CD4-positive, alpha-beta T cell treated with Interleukin-1 beta for 1 hour (primary cell): Measurements from ENCODE around the gene HCK.
"Not testable (repeated sequence)": the region's sequence is repeated elsewhere in the genome, so short reads cannot be mapped to it uniquely, and the experiment has no call there.

ENCODE experiments used
- DNase-seq, 2 donors: peaks; one replicate each; pipeline ENCODE4 v3.0.0-alpha.2; 2020 to 2022

The HCK gene

DNA sequence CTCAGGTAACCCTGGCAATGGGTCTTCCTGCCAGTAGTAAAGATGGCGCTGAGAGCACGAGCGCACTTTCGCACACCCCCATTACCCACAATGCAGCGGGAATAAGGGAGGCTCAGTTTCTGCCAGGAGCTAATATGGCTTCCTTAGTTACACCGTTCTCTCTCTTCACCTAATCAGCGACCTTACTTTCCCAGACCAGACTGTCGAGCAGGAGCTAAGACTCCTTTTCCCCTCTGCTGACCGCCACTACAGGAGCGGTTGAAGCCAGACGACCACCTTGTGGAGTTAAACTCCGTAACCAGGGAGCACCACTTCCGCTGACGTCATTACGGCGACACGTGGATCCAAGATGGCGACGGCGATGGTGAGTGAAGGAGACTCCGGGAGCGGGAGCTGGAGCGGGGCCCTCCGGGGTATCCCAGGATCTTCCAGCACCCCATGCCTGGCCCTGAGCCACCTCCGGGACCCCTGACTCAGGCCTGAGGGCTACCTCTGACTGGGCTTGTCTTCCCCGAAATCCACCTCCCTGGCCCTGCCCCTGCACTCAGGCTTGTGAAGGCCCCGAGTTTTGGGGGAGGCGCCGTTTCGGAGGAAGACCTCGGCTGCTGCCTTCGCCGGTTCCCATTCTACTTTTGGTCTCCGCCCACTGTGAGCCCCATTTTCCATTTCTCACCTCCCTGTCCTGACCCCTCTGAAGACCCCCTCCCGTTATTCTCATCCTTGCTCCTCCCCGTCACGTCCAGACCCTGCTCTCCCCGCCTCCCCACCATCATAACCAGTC is 57.5 kb downstream of the HCK start, which contains the start of gene TM9SF4:
TM9SF4 (plus strand) TSS at position 323 of the 781 bp plus-strand sequence; CDS start at position 350, 27 bp downstream.
- peak; percentile 90 to 94 for DNase-seq

- DNase-seq = no peak
Measured at GRCh38 chr20:32110173-32110704, 58.2 kb downstream of the HCK start.

DNA sequence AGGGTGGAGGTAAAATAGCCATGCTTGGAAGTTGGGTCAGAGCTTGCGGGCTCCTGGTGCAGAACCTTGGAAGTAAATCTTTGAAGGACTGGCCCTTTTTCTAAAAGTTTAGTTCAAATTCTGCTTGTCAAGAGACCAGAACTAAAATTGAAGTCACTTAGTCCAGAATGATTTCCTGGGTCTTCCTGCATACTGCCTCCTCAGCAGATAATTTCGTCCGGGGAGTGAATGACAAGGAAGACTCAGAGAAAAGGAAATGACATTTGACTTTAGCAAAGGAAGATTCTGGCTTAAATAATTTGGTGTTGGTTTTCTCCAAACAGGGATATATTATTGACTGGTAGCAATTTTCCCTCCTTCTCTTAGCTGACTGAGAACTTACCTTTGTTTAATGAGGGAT is 58.7 kb downstream of the HCK start:
- no peak for DNase-seq

DNA sequence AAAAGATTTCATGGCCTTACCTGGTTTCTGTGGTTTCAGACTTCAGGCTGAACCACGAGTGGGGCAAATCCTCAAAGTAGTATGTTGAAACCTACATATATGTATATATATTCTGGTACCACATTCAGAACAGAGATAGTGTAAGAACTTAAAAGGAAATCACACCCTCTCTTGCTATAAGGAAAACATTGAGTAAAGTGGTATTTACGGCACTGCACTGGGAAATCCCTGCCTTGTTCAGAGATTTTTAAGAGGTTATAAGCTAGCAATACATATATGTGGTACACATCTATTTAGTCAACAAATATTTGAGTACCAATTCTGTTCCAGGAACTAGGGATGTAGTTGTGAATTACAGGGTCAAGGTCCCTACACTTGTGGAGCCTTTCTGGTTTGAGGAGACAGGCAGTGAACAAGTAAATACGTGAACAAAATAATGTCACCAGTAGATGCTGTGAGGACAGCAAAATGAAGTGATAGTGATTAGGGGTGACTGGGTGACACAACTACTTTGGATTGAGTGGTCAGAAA is 59.2 kb downstream of the HCK start:
- no peak for DNase-seq

DNA sequence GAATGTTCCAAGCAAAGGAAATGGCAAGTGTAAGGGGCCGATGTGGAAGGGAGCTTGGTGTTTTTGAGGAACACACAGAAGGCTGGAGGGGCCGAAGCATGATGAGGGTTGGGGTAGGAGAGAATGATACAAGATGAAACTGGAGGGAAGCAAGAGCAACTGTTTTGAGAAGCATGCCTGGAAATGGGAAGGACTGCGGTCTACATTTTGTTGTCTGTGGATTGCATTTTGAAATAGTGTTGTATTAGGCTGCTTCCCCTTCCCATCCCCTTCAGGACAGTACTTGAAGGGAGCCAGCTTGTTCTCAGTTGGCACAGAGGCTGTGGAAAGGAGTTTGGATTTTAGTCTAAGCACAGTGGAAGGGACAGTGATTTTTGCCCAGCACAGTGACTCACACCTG is 59.7 kb downstream of the HCK start:
- DNase-seq = no peak

- DNase-seq = peak; percentile 17 to 78
Measured at GRCh38 chr20:32112841-32113240, 60.8 kb downstream of the HCK start.

GRCh38 chr20:32113591-32114260 is 61.7 kb downstream of the HCK start:
- DNase-seq = no peak

DNA sequence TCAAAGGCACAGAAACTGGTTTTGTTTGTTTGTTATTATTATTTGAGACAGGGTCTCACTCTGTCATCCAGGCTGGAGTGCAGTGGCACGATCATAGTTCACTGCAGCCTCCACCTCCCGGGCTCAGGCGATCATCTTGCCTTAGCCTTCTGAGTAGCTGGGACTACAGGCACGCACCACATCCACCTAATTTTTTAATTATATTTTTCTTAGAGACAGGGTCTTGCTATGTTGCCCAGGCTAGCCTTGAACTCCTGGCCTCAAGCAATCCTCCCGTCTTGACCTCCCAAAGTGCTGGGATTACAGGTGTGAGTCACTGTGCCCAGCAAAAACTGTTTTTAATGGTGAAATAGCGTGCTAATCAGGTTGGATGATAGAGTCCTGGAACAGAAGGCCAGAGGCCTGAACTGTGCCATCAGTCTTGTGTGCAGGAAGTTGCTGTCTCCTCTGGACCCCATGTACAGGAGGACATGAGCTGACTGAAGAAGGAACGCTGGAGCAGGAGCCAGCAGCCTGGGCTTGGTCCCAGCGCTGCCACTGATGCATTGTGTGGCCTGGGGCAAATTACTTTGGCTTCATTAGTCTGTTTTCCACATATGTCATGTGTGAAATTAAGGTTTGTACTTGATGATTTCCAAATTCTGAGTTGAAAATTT is 62.4 kb downstream of the HCK start:
- DNase-seq = no peak

- no peak for DNase-seq
Measured at GRCh38 chr20:32115211-32115767, 63.2 kb downstream of the HCK start.

DNA sequence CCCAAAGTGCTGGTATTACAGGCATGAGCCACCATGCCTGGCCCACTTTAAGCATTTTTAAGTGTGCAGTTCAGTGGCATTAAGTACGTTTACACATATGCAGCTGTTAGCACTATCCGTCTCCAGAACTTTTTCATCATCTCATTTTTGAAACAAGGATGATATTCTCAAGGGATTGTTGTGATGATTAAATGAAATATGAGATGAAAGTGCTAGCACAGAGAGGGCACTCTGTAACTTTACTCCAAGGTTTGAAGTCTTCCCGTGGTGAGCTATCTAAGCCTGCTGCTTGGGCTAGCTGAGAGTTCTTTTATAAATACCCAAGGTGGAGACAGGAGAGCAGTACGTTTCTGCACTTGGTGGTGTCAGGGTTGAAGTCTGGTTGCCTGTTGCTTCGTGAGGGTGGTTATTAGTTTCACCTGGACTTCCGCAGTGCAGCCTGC is 64.1 kb downstream of the HCK start:
- no peak for DNase-seq

DNA sequence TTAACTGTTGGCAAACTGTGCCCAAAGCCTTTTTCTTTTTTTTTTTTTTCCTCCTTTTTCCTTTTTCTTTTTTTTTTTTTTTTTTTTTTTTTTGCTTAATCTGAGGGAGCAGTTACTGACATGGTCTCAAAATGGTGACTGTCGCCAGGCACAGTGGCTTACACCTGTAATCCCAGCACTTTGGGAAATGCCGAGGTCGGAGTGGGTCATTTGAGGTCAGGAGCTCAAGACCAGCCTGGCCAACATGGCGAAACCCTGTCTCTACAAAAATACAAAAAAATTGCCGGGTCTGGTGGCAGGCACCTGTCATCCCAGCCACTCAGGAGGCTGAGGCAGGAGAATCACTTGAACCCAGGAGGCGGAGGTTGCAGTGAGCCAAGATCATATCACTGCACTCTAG is 64.8 kb downstream of the HCK start:
- DNase-seq = not testable (repeated sequence)

DNA sequence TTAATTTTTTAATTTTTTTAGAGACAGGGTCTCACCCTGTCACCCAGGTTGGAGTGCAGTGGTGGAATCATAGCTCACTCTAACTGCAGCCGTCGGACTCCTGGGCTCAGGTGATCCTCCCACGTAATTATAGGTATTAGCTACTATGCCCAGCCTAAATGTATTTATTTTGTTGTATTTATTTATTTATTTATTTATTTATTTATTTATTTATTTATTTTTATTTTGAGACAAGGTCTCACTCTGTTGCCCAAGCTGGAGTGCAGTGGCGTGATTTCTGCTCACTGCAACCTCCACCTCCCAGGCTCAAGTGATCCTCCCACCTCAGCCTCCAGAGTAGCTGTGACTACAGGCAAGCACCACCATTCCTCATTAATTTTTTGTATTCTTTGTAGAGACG is 66.4 kb downstream of the HCK start:
- not testable (repeated sequence) for DNase-seq

DNA sequence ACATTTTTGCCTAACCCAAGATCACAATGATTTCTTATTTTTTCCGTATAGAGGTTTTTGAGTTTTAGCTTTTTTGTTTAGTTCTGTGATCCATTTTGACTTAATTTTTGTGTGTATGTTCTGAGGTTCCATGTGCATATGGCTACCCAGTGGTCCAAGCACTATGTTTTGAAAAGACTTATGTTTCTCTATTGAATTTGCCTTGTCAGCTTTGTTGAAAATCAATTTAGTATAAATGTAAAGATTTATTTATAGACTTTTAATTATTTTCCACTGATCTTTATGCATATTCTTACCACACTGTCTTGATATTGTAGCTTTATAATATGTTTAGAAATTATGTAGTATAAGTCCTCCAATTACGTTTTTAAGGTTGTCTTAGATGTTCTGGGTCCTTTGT is 67.7 kb downstream of the HCK start:
- DNase-seq = no peak

DNA sequence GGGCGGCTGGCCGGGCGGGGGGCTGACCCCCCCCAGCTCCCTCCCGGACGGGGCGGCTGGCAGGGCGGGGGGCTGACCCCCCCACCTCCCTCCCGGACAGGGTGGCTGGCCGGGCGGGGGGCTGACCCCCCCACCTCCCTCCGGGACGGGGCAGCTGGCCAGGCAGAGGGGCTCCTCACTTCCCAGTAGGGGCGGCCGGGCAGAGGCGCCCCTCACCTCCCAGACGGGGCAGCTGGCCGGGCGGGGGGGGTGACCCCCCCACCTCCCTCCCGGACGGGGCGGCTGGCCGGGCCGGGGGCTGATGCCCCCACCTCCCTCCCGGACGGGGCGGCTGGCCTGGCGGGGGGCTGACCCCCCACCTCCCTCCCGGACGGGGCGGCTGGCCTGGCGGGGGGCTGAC is 69.9 kb downstream of the HCK start:
- not testable (repeated sequence) for DNase-seq

DNA sequence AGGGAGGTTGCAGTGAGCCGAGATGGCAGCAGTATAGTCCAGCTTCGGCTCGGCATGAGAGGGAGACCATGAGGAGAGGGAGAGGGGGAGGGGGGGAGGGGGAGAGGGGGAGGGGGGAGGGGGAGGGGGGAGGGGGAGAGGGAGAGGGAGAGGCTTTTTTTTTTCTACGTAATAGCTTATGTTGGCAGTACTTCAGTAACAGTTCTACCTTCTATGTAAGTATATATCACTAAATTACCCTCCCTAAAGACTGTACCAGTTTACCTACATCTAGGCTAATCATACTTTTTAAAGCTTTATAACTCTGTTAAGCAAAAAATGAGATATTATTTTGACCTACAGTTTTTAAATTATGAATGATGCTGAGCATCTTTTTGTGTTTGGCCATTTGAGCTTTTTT is 71.0 kb downstream of the HCK start:
- DNase-seq = no peak

GRCh38 chr20:32124916-32125454 is 72.9 kb downstream of the HCK start:
- no peak for DNase-seq

DNA sequence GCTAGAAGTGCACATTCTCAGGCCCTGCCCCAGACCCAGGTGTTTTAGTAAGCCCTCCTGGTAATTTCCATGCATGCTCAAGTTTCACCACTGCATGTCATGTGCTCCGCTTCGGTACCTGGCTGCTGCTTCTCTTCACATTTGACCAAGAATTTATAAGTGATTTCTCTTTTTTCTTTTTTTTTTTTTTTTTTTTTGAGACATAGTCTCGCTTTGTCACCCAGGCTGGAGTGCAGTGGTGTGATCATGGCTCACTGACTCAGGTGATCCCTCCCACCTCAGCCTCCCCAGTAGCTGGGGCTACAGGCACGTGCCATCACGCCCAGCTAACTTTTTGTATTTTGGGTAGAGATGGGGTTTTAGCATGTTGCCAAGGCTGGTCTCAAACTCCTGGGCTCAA is 73.5 kb downstream of the HCK start:
- DNase-seq = no peak

DNA sequence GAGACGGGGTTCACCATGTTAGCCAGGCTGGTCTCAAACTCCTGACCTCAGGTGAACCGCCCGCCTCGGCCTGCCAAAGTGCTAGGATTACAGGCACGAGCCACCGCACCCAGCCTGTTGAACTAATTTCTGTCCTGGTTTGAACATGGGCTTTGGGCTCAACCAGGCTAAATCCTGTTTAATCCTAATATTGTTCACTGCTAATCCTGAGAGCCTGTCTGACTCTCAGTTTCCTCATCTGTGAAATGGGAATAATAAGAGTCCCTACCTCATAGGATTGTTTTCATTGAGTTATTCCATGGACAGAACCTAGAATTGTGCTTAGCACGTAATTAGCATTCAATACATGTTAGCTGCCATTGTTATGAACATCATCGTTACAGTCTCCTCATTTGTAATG is 74.9 kb downstream of the HCK start:
- no peak for DNase-seq

- no peak for DNase-seq
Measured at GRCh38 chr20:32127347-32127746, 75.3 kb downstream of the HCK start.

GRCh38 chr20:32128167-32128566 is 76.1 kb downstream of the HCK start:
- no peak for DNase-seq

GRCh38 chr20:32129863-32130262 is 77.8 kb downstream of the HCK start:
- DNase-seq = no peak

GRCh38 chr20:32130352-32130751 is 78.3 kb downstream of the HCK start:
- no peak for DNase-seq

- no peak for DNase-seq
Measured at GRCh38 chr20:32130965-32131364, 78.9 kb downstream of the HCK start.
